GM18526 (cell line): ENCODE data around the gene ZFX.

Source experiments
- POLR2A ChIP-seq: IDR thresholded peaks from 3 replicates; pipeline ENCODE4 v1.6.1; 2011; ENCODE audit not compliant: insufficient read length; ENCODE audit errors: extremely low read depth

Gene ZFX

DNA sequence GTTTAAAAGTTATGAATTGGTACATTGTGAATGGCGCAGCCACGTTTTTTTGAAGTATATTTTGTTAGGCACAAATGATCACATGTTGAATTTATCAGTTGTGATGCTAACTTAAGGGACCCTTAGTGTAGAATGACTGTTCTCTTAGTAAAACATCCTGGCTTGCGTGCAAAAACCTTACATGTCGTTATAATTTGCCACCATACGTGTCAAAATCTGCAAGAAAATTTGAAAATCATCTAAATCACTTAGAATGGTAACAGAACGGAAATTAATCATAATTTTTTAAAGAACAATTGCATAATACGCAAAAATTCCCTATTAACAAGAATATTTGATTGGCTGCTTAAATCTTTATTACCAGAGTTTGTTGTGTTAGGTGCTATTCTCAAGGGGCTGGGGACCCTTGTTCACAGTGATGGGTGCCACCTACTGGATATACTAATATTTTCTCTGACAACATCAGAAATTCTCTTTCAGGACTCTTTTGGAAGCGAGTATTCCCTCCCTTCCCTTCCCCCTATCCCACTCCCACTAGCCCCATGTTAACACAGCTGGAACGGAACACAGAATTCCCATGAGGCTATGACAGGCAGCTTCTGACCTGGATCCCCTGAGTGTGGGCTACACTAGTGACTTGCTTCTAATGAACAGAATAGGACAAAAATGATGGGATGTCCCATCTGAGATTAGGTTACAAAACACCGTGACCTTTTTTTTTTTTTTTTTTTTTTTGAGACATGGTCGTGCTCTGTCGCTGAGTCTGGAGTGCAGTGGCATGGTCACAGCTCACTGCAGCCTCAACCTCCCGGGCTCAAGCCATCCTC, 92.5 kb downstream of the ZFX start:
- TF ChIP-seq POLR2A: no peak

DNA sequence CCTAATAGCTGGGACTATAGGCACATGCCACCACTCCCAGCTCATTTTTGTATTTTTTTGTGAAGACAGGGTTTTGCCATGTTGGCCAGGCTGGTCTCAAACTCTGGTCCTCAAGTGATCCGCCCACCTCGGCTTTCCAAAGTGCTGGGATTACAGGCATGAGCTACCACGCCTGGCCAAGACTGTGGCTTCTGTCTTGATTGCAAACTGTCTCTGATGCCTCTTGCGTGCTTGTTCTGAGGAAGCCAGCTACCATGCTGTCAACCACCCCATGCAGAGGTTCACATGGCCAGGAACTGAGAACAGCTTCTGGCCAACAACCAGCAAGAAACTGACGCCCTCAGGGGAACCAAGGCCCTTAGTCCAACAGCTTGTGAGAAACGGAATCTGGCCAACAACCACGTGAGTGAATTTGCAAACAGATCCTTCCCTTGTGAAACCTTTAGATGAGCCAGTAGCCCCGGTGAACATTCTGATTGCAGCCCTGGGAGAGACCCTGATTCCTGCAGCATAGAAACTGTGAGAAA, 93.2 kb downstream of the ZFX start:
- no peak for TF ChIP-seq POLR2A

DNA sequence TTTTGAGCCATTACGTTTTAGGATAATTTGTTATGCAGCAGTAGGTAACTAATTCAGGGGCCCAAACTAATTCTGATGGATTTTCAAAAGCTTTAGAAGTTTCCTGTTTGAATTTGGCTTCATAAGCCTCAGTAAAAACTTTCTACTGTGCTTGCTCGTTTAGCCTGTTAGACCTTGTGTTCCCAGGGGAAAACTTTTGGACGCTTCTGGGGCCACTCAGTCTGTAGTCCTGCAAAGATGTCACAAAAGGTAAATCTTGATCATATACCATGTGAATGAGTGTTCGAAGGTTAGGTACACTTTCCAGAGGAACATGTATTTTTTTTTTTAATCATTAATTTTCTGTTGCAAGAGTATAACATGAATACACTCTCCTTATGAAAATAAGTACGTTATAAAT, 93.7 kb downstream of the ZFX start:
- no peak for TF ChIP-seq POLR2A

DNA sequence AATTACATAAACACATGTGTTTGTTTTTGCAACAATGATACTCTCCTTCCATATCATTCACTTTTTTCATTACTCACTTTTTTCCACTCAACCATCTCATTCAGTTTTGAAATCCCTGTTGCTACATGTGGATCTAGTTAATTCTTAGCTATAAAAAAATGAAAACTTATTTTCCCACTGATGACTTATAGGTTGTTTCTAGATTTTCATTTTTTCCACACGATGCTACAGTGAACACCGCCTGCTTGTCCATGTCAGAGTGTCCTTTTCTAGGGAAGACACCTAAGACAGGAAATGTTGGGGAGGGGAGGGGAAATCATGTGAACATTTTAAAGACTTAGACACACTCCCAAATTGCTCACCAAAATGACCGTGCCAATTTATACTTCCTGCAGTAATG, 94.2 kb downstream of the ZFX start:
- no peak for TF ChIP-seq POLR2A

DNA sequence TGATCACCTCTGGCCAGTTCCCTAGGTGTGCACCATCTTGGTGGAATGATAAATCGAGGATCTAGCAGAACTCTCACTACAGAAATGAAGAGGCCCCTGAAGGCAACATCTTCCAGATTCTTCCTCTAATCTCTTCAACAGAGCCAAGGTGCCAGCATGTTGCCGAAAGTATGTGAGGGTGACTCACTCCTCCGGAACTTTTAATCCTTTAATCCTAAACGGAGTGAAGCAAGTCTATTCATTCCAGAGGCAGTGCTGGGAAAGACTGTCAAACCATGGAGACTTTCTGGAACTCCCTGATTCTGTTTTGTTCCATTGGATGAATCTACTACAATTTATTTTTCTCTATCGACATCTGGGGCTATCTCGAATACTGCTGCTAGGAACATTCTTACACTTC, 95.7 kb downstream of the ZFX start:
- TF ChIP-seq POLR2A: no peak

DNA sequence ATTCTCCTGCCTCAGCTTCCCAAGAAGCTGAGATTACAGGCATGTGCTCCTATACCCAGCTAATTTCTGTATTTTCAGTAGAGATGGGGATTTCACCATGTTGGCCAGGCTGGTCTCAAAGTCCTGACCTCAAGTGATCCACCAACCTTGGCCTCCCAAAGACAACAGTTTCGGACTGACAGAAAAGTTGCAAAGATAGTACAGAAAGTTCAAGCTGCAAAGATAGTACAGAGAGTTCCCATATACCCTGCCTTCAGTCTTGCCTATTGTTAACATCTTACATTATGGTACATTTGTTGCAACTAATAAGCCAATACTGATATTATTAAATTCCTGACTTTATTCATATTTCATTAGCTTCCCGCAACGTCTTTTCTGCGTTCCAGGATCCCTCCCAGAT, 98.5 kb downstream of the ZFX start:
- no peak for TF ChIP-seq POLR2A

DNA sequence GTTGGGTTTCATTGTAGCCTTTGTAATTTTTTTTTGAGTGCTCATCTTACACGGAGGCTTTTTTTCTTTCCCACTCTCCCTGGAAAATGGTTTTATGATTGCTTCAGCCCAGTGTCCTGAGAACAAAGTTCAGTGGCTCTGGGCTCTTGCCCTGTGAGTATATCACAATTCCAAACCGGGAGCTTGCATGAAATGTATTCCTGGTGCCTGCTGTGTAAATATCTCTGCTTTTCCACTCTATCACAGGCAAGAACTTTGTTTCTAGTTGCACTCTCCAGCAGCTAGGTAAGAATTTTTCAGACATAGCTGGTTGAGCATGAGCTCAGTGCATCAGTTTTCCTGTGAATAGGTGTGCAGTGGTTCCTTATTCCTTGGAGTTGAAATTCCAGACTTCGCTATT, 103.5 kb downstream of the ZFX start:
- no peak for TF ChIP-seq POLR2A

DNA sequence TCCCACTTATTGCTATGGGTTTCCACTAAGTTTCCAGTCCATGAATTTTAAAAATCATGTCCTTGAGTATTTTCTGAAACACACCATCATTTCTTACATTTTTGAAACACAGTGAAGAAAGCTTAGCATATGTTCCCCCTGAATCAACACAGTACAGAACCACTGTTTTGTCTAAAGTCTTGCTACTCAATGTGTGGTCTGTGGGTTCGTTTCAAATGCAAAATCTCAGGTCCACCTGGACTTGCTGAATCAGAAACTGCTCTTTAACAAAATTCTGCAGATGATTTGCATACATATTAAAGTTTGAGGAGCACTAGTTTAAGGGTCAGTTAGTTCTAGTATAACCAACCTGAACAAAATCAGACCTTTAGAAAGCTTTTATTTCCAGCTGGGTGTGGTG, 103.9 kb downstream of the ZFX start:
- no peak for TF ChIP-seq POLR2A

DNA sequence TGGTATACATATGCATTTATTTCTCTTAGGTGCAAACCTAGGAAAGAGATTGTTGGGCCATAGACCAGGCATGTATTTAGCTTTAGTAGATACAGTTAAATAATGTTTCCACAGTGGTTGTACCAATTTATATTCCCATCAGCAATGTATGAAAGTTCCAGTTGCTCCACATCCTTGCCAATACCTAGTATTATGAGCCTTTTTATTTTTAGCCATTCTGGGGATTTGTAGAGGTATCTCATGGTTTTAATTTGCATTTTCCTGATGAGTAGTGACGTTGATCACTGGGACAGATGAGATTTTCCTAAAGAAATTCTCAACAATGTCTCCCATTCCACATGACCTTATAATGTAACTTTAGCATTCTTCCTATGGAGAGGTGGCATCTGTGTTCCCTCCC, 107.5 kb downstream of the ZFX start:
- TF ChIP-seq POLR2A: no peak

DNA sequence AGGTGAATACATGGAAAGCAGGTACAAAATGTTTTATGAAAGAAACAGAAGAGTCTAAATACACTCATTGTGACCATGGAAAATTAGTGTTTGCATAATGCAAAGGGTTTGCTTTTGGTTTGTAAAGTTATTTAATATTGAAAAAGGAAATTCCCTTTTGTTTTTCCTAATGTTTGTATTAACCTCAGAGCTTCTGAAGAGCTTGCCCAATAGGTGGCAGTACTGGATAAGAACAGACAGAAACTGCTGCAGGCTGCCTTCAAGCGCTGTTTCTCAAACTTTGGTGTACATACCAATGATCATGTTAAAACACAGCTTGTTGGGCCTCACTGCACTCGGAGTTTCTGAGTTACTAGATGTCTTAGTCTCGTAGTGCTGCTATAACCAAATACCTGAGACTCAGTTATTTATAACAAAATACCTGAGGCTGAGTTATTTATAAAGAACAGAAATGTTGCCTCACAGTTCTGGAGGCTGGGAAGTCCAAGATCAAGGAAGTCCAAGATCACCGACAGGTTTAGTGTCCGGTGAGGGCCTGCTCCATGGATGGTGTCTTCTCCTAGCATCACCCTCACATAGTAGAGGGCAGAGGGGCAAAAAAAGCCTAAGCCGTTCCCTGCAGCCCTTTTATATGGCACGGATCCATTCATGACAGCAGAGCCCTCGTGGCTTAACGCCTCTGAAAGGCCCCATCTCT, 110.2 kb downstream of the ZFX start:
- TF ChIP-seq POLR2A: no peak

DNA sequence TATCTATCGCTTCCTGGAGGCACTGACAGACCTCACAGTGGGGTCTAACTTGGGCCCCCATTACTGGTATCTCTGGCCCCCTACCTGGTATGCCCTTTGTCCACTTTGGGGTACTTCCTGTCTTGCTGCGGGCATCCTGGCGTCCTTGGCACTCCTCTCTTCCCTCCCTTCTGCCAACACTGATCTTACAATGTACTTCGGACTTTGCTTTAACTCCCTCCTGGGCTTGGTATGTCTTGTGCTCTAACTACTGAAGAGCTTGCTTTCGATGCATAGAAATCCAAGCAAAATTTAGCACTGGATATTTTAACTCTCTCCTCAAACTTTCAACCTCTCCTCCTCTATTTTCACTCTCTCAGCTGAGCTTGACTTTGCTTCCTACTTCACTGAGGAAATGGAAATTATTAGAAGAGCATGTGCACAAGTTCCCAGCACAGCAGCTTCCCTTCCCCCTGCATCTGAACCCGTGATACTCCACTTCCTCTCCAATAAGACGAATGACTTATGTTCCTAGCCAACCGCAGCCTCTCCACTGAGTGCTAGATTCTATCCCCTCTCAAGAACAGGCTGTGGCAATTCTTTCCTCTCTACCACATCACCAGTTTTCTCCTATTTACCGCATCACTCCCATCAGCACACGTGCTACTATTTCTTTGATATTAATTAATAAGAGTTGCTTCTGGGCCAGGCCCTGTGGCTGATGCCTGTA, 111.5 kb downstream of the ZFX start:
- no peak for TF ChIP-seq POLR2A

DNA sequence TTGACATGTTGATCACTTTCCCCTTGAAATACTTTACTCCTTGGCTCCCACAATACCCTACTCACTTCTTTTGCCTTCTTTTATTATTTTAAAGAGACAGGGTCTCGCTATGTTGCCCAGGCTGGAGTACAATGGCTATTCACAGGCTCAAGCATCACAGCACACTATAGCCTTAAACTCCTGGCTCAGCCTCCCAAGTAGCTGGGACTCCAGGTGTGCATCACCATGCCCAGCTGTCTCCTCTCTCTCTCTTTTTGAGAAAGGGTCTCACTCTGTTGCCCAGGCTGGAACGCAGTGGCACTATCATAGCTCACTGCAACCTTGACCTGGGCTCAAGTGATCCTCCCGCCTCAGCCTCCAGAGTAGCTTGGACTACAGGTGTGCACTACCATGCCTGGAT, 112.8 kb downstream of the ZFX start:
- no peak for TF ChIP-seq POLR2A

DNA sequence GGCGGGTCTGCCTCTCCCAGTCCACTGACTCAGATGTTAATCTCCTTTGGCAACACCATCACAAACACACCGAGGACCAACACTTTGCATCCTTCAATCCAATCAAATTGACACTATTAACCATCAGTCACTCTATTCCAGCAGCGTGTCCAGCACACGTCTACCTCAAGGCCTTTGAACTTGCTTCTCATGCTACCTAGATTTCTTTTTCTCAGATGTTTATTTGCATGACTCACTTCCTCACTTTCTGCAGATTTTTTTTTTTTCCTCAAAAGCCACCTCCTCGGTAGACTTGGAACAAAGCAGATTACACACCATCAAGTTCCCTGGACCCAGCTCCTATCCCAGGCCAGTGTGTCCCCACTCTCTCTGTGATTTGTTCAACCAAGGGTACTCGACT, 114.9 kb downstream of the ZFX start:
- no peak for TF ChIP-seq POLR2A
